Chondrocyte (in vitro differentiated cells): ENCODE results near the gene PRSS22. TPM values are rescaled to one million over a fixed set of nuclear protein-coding genes. Genes with fewer than 3 reads are reported as not detected.
A peak's percentile ranks its signal among the peaks of the same experiment; 100 is the strongest.

ENCODE experiments used
- DNase-seq: peaks from one replicate; pipeline ENCODE4 v3.0.0; 2021; ENCODE audit warnings: mixed read lengths, low spot score
- H3K27ac Mint-ChIP-seq: one replicate; pipeline ENCODE4 v1.8.0; 2021; ENCODE audit warnings: mild to moderate bottlenecking, moderate library complexity, mixed read lengths; ENCODE audit not compliant: unreplicated experiment
- H3K27me3 Mint-ChIP-seq: 2 replicates; pipeline ENCODE4 v1.8.0; 2021; ENCODE audit warnings: low read depth, mixed read lengths
- H3K36me3 Mint-ChIP-seq: 2 replicates; pipeline ENCODE4 v1.8.0; 2021; ENCODE audit warnings: low read depth, mixed read lengths
- H3K4me1 Mint-ChIP-seq: 2 replicates; pipeline ENCODE4 v1.8.0; 2021; ENCODE audit warnings: low read depth, mild to moderate bottlenecking, mixed read lengths
- H3K4me3 Mint-ChIP-seq: one replicate; pipeline ENCODE4 v1.8.0; 2021; ENCODE audit warnings: mild to moderate bottlenecking, moderate library complexity, mixed read lengths; ENCODE audit not compliant: unreplicated experiment
- H3K9me3 Mint-ChIP-seq: 2 replicates; pipeline ENCODE4 v1.8.0; 2021; ENCODE audit warnings: low read depth, mixed read lengths
- total RNA-seq: library from RNA; stranded (reverse); gene quantifications from 3 replicates; pipeline ENCODE4 v1.2.1, GENCODE V29; 2021
- TF ChIP-seq, protein P1 (sequence below): fragments of 200-600 bp; sonication (generic); IDR thresholded peaks from 2 replicates; pipeline ENCODE4 v1.5.0; 2021; ENCODE audit warnings: antibody characterized with exemption, mild to moderate bottlenecking, moderate library complexity

Gene PRSS22
- total RNA-seq, 1 donor from 2014 or later = not detected

GRCh38 chr16:2818272-2818876, 39.6 kb downstream of the PRSS22 start:
- peak; percentile 58 for DNase-seq
- no peak overlapping the region for H3K4me3 Mint-ChIP-seq
- H3K27me3 Mint-ChIP-seq = peaks cover 25% of the 10 kb centered on the region
- TF ChIP-seq, protein P1, sequence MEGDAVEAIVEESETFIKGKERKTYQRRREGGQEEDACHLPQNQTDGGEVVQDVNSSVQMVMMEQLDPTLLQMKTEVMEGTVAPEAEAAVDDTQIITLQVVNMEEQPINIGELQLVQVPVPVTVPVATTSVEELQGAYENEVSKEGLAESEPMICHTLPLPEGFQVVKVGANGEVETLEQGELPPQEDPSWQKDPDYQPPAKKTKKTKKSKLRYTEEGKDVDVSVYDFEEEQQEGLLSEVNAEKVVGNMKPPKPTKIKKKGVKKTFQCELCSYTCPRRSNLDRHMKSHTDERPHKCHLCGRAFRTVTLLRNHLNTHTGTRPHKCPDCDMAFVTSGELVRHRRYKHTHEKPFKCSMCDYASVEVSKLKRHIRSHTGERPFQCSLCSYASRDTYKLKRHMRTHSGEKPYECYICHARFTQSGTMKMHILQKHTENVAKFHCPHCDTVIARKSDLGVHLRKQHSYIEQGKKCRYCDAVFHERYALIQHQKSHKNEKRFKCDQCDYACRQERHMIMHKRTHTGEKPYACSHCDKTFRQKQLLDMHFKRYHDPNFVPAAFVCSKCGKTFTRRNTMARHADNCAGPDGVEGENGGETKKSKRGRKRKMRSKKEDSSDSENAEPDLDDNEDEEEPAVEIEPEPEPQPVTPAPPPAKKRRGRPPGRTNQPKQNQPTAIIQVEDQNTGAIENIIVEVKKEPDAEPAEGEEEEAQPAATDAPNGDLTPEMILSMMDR = no peak
- no peak overlapping the region for H3K27ac Mint-ChIP-seq
- H3K9me3 Mint-ChIP-seq = no peaks in the 10 kb centered on the region
- no peaks in the 10 kb centered on the region for H3K36me3 Mint-ChIP-seq
- H3K4me1 Mint-ChIP-seq = no peaks in the 10 kb centered on the region

- H3K9me3 Mint-ChIP-seq = no peaks in the 10 kb centered on the region
- peaks cover 25% of the 10 kb centered on the region for H3K27me3 Mint-ChIP-seq
- peak; percentile 90 for DNase-seq
- H3K4me1 Mint-ChIP-seq = no peaks in the 10 kb centered on the region
- H3K27ac Mint-ChIP-seq = no peak overlapping the region
- TF ChIP-seq, protein P1 = no peak
- H3K36me3 Mint-ChIP-seq = no peaks in the 10 kb centered on the region
- H3K4me3 Mint-ChIP-seq = no peak overlapping the region
Observed at GRCh38 chr16:2817340-2818271, 40.4 kb downstream of the PRSS22 start.

DNA sequence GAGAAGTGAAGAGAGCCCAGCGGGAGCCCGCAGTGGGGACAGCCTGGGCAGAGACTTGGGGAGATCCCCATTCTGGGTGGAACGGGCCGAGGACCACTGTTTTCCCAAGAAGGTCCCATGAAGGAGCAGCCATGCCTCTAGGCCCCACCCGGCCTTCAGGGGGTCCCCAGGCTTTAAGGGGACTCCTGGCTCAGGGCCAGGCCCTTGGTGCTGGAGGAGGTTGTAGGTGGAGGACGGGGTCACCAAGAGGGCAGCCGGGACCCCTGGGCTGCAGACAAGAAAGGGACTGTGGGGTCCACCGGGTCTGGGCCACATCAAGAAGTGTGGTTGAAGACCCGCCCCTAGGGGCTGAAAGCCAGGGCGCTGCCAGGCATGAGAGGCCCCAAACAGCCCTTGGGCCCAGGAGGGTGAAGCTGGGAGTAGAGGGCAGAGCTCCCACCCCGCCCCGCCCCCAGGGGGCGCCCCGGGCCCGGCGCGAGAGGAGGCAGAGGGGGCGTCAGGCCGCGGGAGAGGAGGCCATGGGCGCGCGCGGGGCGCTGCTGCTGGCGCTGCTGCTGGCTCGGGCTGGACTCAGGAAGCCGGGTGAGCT, 41.1 kb downstream of the PRSS22 start, which contains the start of gene PRSS21:
Gene PRSS21, plus strand, starts transcription at position 487 of the 589 bp plus-strand sequence. Its CDS starts 32 bp downstream, at position 519.
- Mint-ChIP-seq H3K9me3 (no peaks in the 10 kb centered on the region), H3K36me3 (no peaks in the 10 kb centered on the region), H3K27me3 (peaks cover 25% of the 10 kb centered on the region), H3K4me3 (no peak within 1 kb of the TSS), H3K27ac (no peak within 1 kb of the TSS), H3K4me1 (no peaks in the 10 kb centered on the region)
- DNase-seq = peak; percentile 80
- TF ChIP-seq, protein P1 = no peak

DNA sequence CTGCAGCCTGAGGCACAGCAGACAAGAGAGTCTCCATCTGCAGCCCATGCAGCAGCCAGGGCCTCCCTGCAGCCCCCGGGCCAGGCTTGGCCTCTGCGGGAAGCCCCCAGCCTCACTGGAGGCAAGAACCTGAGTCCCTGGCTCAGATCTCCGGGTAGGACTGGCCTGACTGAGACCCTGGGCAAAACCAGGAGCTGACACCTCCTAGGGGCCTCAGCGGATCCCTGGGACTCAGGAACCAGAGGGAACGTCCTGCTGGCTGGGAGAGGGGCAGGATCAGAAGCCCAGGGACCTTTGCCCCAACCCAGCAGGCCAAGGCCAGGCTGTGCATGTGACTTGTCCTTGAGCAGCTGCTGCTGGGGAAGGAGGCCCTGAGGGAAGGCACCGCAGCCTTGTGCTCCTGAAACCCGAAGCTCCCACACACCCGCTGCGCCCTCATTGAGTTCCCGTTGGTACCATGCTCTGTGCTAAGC, 42.6 kb downstream of the PRSS22 start:
- Mint-ChIP-seq H3K27me3 (peaks cover 30% of the 10 kb centered on the region), H3K4me3 (no peak overlapping the region), H3K27ac (no peak overlapping the region), H3K36me3 (no peaks in the 10 kb centered on the region), H3K4me1 (no peaks in the 10 kb centered on the region), H3K9me3 (no peaks in the 10 kb centered on the region)
- TF ChIP-seq, protein P1 = no peak
- DNase-seq = peak; percentile 75
